ENCODE data around the gene TMEM151A.
"Not testable (repeated sequence)": the region's sequence is repeated elsewhere in the genome, so short reads cannot be mapped to it uniquely, and the experiment has no call there.

Gene TMEM151A

GRCh38 chr11:66267379-66268243 is 24.1 kb upstream of the TMEM151A start:
- DNase-seq, result peak; percentile 75 to 88 (median 80)

- DNase-seq, result peak; percentile 99 to 100 (median 100)
These were observed 23.3 kb upstream of the TMEM151A start, which contains the start of gene RAB1B for GRCh38 chr11:66268244-66268951. RAB1B (plus strand) TSS chr11:66268639; CDS start chr11:66268680, 41 bp downstream.

- no peak for DNase-seq
These were observed 22.5 kb upstream of the TMEM151A start for GRCh38 chr11:66268952-66269905.

GRCh38 chr11:66271816-66272215 is 19.9 kb upstream of the TMEM151A start:
- DNase-seq, result no peak

GRCh38 chr11:66272596-66272995 is 19.1 kb upstream of the TMEM151A start:
- no peak for DNase-seq

GRCh38 chr11:66274219-66274618 is 17.5 kb upstream of the TMEM151A start:
- DNase-seq, result no peak

GRCh38 chr11:66275396-66275795 is 16.3 kb upstream of the TMEM151A start:
- no peak for DNase-seq

- no peak for DNase-seq
These were observed 15.6 kb upstream of the TMEM151A start for GRCh38 chr11:66275984-66276612.

GRCh38 chr11:66276619-66277018 is 15.1 kb upstream of the TMEM151A start:
- DNase-seq, result not testable (repeated sequence)

GRCh38 chr11:66277064-66277463 is 14.6 kb upstream of the TMEM151A start:
- not testable (repeated sequence) for DNase-seq

- peak in 2 of 5 donors; percentile 31 to 65 for DNase-seq
These were observed 14.0 kb upstream of the TMEM151A start, which contains the start of gene CNIH2 for GRCh38 chr11:66277471-66278362. CNIH2 (plus strand) TSS chr11:66278175; CDS start chr11:66278457, 282 bp downstream.

- no peak for DNase-seq
These were observed 13.2 kb upstream of the TMEM151A start for GRCh38 chr11:66278363-66279091.

GRCh38 chr11:66279092-66279734 is 12.5 kb upstream of the TMEM151A start:
- DNase-seq, result no peak

GRCh38 chr11:66280428-66280827 is 11.3 kb upstream of the TMEM151A start:
- DNase-seq, result no peak

GRCh38 chr11:66281001-66281400 is 10.7 kb upstream of the TMEM151A start:
- DNase-seq, result no peak

- DNase-seq, result no peak
These were observed 9.8 kb upstream of the TMEM151A start for GRCh38 chr11:66281776-66282467.

- peak; percentile 98 to 100 (median 100) for DNase-seq
These were observed 8.9 kb upstream of the TMEM151A start for GRCh38 chr11:66282468-66283455.
